PFSK-1 (cell line): ENCODE results near the gene EME2.
A peak's percentile ranks its signal among the peaks of the same experiment; 100 is the strongest.

Experiments
- FOXP2 ChIP-seq: optimal IDR thresholded peaks from 2 replicates; pipeline ENCODE3; 2011; ENCODE audit warnings: borderline replicate concordance, control low read depth, inconsistent platforms; ENCODE audit not compliant: insufficient read depth; ENCODE audit errors: extremely low read length, extremely low read depth
- POLR2AphosphoS5 ChIP-seq: IDR thresholded peaks from 2 replicates; pipeline ENCODE4 v1.6.1; 2012; ENCODE audit warnings: low read depth, mild to moderate bottlenecking, control low read depth, low read length, moderate library complexity

GRCh38 chr16:1779741-1780676, 7.4 kb downstream of the EME2 start:
- TF ChIP-seq FOXP2 (no peak), POLR2AphosphoS5 (0 out of 2 replicates have a peak, but pooled peaks have one; percentile 17)
